Lung microvascular endothelial cell (primary cell): ENCODE data around the gene JMJD6. TPM values are rescaled to one million over a fixed set of nuclear protein-coding genes. Genes with fewer than 3 reads are reported as not detected.
A peak's percentile ranks its signal among the peaks of the same experiment; 100 is the strongest.
"Not testable (repeated sequence)": the region's sequence is repeated elsewhere in the genome, so short reads cannot be mapped to it uniquely, and the experiment has no call there.

ENCODE experiments used
- DNase-seq, 2 donors: peaks; one replicate each; pipeline versions ENCODE4 v3.0.0 to v3.0.0-alpha.2; 2010; ENCODE audit warnings: low read depth in 2 of 2
- total RNA-seq: library from RNA; depleted of rRNA; stranded (reverse); fragments of >200 nt; gene quantifications from 2 replicates; pipeline ENCODE4 v1.2.1, GENCODE V29; 2014

The JMJD6 gene
- 10.5 and 15.1 TPM in 2 replicates for total RNA-seq

GRCh38 chr17:76726231-76726775 lies at the start of gene JMJD6:
JMJD6 (minus strand) TSS chr17:76726606; CDS start chr17:76726475, 131 bp downstream.
- DNase-seq: peak; percentile 91 to 96

GRCh38 chr17:76775021-76775600 lies 48.7 kb upstream of the JMJD6 start:
- no peak for DNase-seq

GRCh38 chr17:76772842-76773525 lies 46.6 kb upstream of the JMJD6 start:
- peak; percentile 60 to 93 for DNase-seq

GRCh38 chr17:76758570-76758969 lies 32.2 kb upstream of the JMJD6 start:
- no peak for DNase-seq

GRCh38 chr17:76757256-76757655 lies 30.9 kb upstream of the JMJD6 start:
- DNase-seq: no peak

GRCh38 chr17:76755285-76755684 lies 28.9 kb upstream of the JMJD6 start:
- no peak for DNase-seq

- DNase-seq: no peak
These were observed 26.9 kb upstream of the JMJD6 start for GRCh38 chr17:76753061-76753961.

GRCh38 chr17:76752006-76752405 lies 25.6 kb upstream of the JMJD6 start:
- peak in 1 of 2 donors; percentile 85 for DNase-seq

GRCh38 chr17:76751416-76751993 lies 25.1 kb upstream of the JMJD6 start:
- DNase-seq: no peak

- DNase-seq: no peak
These were observed 22.3 kb upstream of the JMJD6 start for GRCh38 chr17:76748657-76749056.

- DNase-seq: no peak
These were observed 21.4 kb upstream of the JMJD6 start for GRCh38 chr17:76747716-76748363.

GRCh38 chr17:76745785-76746184 lies 19.4 kb upstream of the JMJD6 start:
- DNase-seq: peak in 1 of 2 donors; percentile 52

GRCh38 chr17:76744747-76745146 lies 18.3 kb upstream of the JMJD6 start:
- DNase-seq: no peak

GRCh38 chr17:76742958-76743357 lies 16.6 kb upstream of the JMJD6 start:
- DNase-seq: no peak

GRCh38 chr17:76740329-76741118 lies 14.1 kb upstream of the JMJD6 start:
- no peak for DNase-seq

GRCh38 chr17:76739568-76740115 lies 13.2 kb upstream of the JMJD6 start:
- not testable (repeated sequence) for DNase-seq

GRCh38 chr17:76738468-76738850 lies 12.1 kb upstream of the JMJD6 start:
- peak in 1 of 2 donors; percentile 34 for DNase-seq

- DNase-seq: peak; percentile 96 to 97
These were observed 11.5 kb upstream of the JMJD6 start, which contains the start of gene MFSD11 for GRCh38 chr17:76737676-76738467. MFSD11 (plus strand) TSS chr17:76738119; CDS start chr17:76738353, 234 bp downstream.

- peak; percentile 99 for DNase-seq
These were observed 10.8 kb upstream of the JMJD6 start, which contains the start of gene SRSF2 for GRCh38 chr17:76737082-76737675. SRSF2 (minus strand) TSS chr17:76737331; CDS start chr17:76737160, 171 bp downstream.
